Measurements from ENCODE around the gene RNF225.

The RNF225 gene

DNA sequence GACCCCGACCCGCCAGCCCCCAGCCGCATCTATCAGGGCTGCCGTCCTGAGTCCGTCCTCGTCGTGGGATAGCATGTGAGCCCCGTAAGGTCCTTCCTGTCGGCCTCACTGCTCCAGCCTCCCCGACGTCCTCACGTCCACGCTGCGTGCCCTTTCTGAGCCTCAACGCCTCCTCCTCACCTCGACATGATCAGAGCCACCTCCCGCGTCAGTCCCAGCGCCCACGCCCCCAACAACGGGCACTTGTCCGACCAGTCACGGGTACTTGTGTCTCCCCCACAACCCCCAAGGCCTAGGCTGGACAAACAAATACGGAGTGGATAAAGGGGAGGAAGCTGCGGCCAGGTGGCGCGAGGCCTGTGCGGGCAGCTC lies 33.6 kb upstream of the RNF225 start:
- in situ Hi-C loops (cut with HindIII; ENCODE audit: low pct_ligation_motif_present, low sequenced_read_pairs) = no loop called here
- peak overlapping the region; percentile 77 for H3K27ac ChIP-seq
- H3K27me3 ChIP-seq (replicated peaks) = no peaks in the 10 kb centered on the region
- H3K4me3 ChIP-seq (ENCODE audit: low read depth, low read length) = peak overlapping the region; percentile 72
- no peak for DNase-seq
- TF ChIP-seq, protein P1, sequence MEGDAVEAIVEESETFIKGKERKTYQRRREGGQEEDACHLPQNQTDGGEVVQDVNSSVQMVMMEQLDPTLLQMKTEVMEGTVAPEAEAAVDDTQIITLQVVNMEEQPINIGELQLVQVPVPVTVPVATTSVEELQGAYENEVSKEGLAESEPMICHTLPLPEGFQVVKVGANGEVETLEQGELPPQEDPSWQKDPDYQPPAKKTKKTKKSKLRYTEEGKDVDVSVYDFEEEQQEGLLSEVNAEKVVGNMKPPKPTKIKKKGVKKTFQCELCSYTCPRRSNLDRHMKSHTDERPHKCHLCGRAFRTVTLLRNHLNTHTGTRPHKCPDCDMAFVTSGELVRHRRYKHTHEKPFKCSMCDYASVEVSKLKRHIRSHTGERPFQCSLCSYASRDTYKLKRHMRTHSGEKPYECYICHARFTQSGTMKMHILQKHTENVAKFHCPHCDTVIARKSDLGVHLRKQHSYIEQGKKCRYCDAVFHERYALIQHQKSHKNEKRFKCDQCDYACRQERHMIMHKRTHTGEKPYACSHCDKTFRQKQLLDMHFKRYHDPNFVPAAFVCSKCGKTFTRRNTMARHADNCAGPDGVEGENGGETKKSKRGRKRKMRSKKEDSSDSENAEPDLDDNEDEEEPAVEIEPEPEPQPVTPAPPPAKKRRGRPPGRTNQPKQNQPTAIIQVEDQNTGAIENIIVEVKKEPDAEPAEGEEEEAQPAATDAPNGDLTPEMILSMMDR (IDR thresholded peaks at IDR 0.05; ENCODE audit: low read depth, low read length, missing control alignments) = no peak
- H3K36me3 ChIP-seq (replicated peaks) = no peaks in the 10 kb centered on the region

DNA sequence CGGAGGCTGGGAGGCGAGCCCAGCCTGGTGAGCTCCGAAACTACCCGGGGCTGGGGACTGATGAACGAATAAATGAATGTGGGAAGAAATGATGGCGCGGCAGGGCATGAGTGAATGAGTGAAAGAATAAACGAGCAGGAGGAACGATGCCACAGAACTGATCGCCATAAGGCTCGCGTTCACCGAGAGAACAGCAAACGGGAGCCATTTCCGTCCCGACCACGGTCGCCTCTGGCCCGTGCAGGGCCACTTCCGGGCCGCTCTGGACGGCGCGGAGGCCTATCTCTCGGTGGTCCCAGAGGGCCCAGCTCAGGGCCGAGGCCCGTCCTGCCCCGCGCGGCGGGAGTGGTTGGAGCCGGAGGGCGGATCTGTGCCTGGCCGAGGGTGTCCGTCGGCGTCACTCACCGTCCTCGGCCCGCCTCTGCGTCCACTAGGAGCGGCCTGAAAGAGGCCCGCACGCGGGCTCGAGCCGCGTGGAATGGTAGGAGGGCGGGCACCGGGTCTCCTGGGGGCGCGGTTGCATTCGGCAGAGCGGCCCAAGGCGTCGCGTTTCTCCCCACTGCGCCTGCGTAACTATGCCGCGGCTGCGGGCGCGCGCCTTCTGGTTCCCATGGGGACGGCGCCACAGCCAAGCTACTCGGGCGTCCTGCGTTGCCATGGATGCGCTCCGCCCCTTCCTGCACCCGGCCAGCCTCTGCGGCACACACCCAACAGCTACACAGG lies 33.0 kb upstream of the RNF225 start, which contains the start of gene ZNF497:
Gene ZNF497, minus strand, starts transcription at position 480 of the 723 bp plus-strand sequence. CDS start 5,116 bp downstream, outside the sequence.
- TF ChIP-seq, protein P1 (IDR thresholded peaks at IDR 0.05; ENCODE audit: low read depth, low read length, missing control alignments) = no peak
- Histone ChIP-seq H3K4me3 (ENCODE audit: low read depth, low read length) (peak within 1 kb of the TSS; percentile 72), H3K36me3 (replicated peaks) (no peaks in the 10 kb centered on the region), H3K27ac (peak within 1 kb of the TSS; percentile 77), H3K27me3 (replicated peaks) (no peaks in the 10 kb centered on the region)
- in situ Hi-C loops (cut with HindIII; ENCODE audit: low pct_ligation_motif_present, low sequenced_read_pairs) = no loop called here
- peak; percentile 93 for DNase-seq

DNA sequence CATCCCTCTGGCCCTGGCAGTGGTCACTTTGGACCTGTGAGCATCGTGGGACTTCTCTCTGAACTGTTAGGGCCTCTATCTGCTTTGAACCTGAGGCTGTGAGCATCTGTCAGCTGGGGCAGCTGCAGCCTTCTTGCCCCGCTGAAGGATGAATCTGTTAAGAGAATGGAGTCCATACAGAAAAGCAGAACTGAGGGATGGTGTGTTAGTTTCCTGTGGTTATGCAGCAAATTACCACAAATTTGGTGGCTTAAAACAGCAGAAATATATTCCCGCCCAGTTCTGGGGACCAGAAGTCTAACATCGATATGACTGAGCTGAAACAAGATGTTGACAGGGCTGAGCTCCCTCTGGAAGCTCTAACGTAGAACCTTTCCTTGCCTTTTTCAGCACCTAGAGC lies 31.3 kb upstream of the RNF225 start:
- Histone ChIP-seq H3K27ac (no peak overlapping the region), H3K27me3 (replicated peaks) (no peaks in the 10 kb centered on the region), H3K36me3 (replicated peaks) (no peaks in the 10 kb centered on the region), H3K4me3 (ENCODE audit: low read depth, low read length) (no peak overlapping the region)
- TF ChIP-seq, protein P1 (IDR thresholded peaks at IDR 0.05; ENCODE audit: low read depth, low read length, missing control alignments) = no peak
- no peak for DNase-seq
- in situ Hi-C loops (cut with HindIII; ENCODE audit: low pct_ligation_motif_present, low sequenced_read_pairs) = no loop called here

DNA sequence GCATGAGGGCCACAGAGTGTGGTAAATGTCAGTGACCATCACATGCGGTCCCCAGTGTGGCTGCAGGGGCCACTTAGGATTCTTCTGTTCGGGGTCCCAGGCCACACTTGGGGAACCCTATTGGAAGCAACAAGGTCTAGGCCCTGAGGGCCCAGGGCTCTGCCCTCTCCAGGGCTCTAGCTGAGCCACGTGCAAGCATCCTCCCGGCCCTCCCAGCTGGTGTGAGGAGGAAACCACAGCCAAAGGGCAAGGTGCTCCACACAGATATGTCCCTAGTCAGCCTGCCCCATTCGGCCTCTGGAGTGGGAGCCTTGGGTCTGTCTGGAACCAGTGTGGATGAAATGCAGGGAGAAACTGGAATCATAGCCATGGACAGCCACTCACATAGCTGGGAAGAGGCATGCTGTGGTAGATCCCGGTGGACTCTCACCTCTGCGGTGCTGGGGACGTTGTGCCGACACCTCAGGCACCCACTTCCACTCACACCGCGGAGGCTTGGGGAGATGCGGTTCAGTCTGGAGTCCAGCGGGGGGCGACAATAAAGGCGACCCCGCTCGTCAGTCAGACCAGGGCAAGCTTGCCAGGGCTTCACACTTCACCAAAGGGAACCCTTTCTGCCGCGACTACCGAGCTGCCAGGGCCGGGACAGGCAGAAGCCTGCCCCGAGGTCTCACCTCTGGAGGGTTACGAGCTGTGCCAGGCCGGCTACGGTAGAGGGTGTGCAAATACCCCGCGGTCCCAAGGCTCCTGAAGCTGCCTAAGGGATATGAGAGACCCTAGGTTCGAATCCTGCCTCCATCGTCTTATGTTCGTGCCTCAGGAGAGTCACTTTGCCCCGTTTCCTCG lies 28.6 kb upstream of the RNF225 start:
- Histone ChIP-seq H3K36me3 (replicated peaks) (no peaks in the 10 kb centered on the region), H3K27ac (no peak overlapping the region), H3K27me3 (replicated peaks) (no peaks in the 10 kb centered on the region), H3K4me3 (ENCODE audit: low read depth, low read length) (no peak overlapping the region)
- in situ Hi-C loops (cut with HindIII; ENCODE audit: low pct_ligation_motif_present, low sequenced_read_pairs) = no loop called here
- TF ChIP-seq, protein P1 (IDR thresholded peaks at IDR 0.05; ENCODE audit: low read depth, low read length, missing control alignments) = no peak
- no peak for DNase-seq

DNA sequence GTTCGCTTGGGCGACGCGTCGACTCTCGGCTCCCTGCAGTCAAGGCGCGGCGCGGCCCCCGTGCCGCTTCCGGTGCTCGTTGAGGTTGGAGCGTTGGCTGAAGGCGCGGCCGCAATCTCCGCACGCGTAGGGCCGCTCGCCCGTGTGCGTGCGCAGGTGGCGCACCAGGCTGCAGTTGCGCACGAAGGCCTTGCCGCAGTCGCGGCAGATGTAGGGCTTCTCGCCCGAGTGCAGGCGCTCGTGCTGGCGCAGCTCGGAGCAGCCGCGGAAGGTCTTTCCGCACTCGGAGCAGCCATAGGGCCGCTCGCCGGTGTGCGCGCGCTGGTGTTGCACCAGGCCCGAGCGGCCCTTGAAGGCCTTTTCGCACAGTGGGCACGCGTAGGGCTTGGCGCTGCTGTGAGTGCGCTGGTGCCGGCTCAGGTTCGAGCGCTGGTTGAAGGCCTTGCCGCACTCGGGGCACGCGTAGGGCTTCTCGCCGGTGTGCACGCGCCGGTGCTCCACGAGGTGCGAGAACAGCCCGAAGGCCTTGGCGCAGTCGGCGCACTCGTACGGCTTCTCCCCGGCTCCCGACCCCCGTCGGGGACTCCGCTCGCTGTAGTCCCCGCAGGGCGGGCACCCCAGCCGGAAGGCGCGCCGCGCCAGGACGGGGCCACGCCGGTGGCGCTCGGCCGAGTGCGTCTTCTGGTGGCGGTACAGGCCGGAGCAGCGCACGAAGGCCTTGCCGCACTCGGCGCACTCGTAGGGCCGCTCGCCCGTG lies 27.6 kb upstream of the RNF225 start:
- Histone ChIP-seq H3K27me3 (replicated peaks) (no peaks in the 10 kb centered on the region), H3K36me3 (replicated peaks) (no peaks in the 10 kb centered on the region), H3K27ac (no peak overlapping the region), H3K4me3 (ENCODE audit: low read depth, low read length) (no peak overlapping the region)
- TF ChIP-seq, protein P1 (IDR thresholded peaks at IDR 0.05; ENCODE audit: low read depth, low read length, missing control alignments) = no peak
- in situ Hi-C loops (cut with HindIII; ENCODE audit: low pct_ligation_motif_present, low sequenced_read_pairs) = no loop called here
- DNase-seq = no peak
